PFSK-1 (cell line): ENCODE data around the gene LAYN.
A peak's percentile ranks its signal among the peaks of the same experiment; 100 is the strongest.

ENCODE experiments used
- FOXP2 ChIP-seq: optimal IDR thresholded peaks from 2 replicates; pipeline ENCODE3; 2011; ENCODE audit warnings: borderline replicate concordance, control low read depth, inconsistent platforms; ENCODE audit not compliant: insufficient read depth; ENCODE audit errors: extremely low read length, extremely low read depth
- POLR2AphosphoS5 ChIP-seq: IDR thresholded peaks from 2 replicates; pipeline ENCODE4 v1.6.1; 2012; ENCODE audit warnings: low read depth, mild to moderate bottlenecking, control low read depth, low read length, moderate library complexity
- SIN3A ChIP-seq: IDR thresholded peaks from 2 replicates; pipeline ENCODE4 v1.6.1; 2012; ENCODE audit warnings: mild to moderate bottlenecking, low read length, moderate library complexity, borderline replicate concordance; ENCODE audit not compliant: insufficient read depth
- TAF1 ChIP-seq: IDR thresholded peaks from 2 replicates; pipeline ENCODE4 v1.6.1; 2012; ENCODE audit warnings: low read length, control low read depth, borderline replicate concordance; ENCODE audit not compliant: insufficient read depth
- TF ChIP-seq, protein P1 (sequence below), 2 experiments: IDR thresholded peaks; 2 replicates each; pipeline versions ENCODE4 v1.6.1 to v1.8.0; 2011 to 2012; ENCODE audit warnings: low read depth in 2 of 2, low read length in 2 of 2, control low read depth in 1 of 2, inconsistent platforms in 1 of 2, mild to moderate bottlenecking in 1 of 2, moderate library complexity in 1 of 2; ENCODE audit not compliant: insufficient read depth in 1 of 2

The LAYN gene

DNA sequence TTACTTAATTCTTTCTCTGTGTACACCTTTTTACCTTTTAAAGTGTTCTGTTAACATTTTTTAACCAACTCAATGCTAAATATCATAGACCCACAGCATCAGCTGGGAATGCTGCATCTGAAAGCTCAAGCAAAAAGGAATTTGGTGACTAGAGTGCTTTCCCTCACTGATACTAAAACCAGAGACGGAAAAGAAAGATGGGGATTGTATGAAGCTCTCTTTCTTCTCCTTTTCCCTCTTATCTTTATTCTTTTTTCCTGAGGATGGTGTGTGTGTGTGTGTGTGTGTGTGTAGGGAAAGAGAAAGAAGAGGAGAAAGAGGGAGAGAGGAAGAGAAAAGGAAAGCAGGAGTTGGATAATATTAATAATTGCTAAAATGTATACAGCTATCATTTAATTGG lies 57.6 kb downstream of the LAYN start:
- TF ChIP-seq, protein P1, sequence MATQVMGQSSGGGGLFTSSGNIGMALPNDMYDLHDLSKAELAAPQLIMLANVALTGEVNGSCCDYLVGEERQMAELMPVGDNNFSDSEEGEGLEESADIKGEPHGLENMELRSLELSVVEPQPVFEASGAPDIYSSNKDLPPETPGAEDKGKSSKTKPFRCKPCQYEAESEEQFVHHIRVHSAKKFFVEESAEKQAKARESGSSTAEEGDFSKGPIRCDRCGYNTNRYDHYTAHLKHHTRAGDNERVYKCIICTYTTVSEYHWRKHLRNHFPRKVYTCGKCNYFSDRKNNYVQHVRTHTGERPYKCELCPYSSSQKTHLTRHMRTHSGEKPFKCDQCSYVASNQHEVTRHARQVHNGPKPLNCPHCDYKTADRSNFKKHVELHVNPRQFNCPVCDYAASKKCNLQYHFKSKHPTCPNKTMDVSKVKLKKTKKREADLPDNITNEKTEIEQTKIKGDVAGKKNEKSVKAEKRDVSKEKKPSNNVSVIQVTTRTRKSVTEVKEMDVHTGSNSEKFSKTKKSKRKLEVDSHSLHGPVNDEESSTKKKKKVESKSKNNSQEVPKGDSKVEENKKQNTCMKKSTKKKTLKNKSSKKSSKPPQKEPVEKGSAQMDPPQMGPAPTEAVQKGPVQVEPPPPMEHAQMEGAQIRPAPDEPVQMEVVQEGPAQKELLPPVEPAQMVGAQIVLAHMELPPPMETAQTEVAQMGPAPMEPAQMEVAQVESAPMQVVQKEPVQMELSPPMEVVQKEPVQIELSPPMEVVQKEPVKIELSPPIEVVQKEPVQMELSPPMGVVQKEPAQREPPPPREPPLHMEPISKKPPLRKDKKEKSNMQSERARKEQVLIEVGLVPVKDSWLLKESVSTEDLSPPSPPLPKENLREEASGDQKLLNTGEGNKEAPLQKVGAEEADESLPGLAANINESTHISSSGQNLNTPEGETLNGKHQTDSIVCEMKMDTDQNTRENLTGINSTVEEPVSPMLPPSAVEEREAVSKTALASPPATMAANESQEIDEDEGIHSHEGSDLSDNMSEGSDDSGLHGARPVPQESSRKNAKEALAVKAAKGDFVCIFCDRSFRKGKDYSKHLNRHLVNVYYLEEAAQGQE (IDR thresholded peaks at IDR 0.05; ENCODE audit: insufficient read depth in 1 of 2, low read depth in 2 of 2, low read length in 2 of 2), result no peak
- no peak for TF ChIP-seq TAF1
- TF ChIP-seq SIN3A, result no peak
- TF ChIP-seq POLR2AphosphoS5, result no peak
- TF ChIP-seq FOXP2, result no peak

- no peak for TF ChIP-seq TAF1
- TF ChIP-seq SIN3A, result no peak
- TF ChIP-seq POLR2AphosphoS5, result no peak
- no peak for TF ChIP-seq FOXP2
- TF ChIP-seq, protein P1 (IDR thresholded peaks at IDR 0.05; ENCODE audit: insufficient read depth in 1 of 2, low read depth in 2 of 2, low read length in 2 of 2), result no peak
Observed at GRCh38 chr11:111598559-111598958, 58.0 kb downstream of the LAYN start.

DNA sequence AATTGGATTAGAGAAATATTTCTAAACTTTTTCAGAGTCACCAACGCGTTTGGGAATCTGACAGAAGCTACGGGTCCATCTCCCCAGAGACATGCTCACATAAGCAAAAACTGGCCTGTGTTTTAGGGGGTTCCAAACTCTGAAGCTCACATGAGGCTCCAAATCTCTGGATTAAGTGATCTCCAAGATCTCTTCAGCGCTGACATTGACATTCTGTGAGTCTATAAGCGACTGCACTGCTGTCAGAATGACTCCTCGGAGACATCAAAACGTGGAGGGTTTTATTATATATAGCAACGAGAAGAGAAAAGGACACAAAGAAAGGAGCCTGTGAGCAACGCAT lies 61.1 kb downstream of the LAYN start:
- TF ChIP-seq SIN3A, result no peak
- TF ChIP-seq TAF1, result no peak
- no peak for TF ChIP-seq POLR2AphosphoS5
- TF ChIP-seq FOXP2, result no peak
- TF ChIP-seq, protein P1 (IDR thresholded peaks at IDR 0.05; ENCODE audit: insufficient read depth in 1 of 2, low read depth in 2 of 2, low read length in 2 of 2), result no peak

DNA sequence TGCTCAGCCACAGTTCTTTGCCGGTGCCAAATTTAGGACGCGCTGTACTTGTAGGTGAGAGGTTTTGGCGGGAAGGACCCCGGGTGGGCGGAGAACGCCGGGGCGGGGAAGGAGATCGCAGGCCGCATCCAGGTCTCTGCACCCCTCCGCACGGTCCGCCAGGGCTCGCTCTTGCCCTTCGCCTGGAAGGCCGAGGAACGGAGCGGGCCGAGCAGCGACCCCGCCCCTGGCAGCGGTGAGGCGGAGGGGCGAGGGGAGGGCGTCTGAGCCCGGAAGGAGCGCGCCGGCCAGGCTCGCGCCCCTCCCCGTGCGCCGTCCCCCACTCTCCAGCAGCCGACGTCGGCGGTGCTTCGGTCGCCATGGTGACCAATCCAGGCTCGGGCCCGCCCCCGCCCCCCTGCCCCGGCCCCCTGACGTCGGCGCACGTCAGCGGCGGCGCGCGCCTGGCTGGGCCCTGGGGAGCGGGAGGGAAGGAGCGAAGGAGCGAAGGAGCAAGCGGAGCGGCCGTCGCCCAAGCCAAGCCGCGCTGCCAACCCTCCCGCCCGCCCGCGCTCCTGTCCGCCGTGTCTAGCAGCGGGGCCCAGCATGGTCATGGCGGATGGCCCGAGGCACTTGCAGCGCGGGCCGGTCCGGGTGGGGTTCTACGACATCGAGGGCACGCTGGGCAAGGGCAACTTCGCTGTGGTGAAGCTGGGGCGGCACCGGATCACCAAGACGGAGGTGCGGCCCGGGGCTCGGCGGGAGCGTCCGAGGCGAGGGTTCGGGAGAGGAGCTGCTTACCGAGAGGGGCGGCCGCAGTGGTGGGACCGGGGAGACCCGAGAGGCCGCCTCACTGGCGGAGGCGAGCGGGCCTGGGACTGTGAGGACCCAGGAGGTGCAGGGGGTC lies 61.7 kb downstream of the LAYN start, which contains the start of gene SIK2:
TSS of gene SIK2 (plus strand) at position 471 of the 886 bp plus-strand sequence. CDS start at position 586, 115 bp downstream.
- peak; percentile 95 for TF ChIP-seq FOXP2
- no peak; the same call in 1 of the 2 replicates for TF ChIP-seq TAF1
- TF ChIP-seq, protein P1 (IDR thresholded peaks at IDR 0.05; ENCODE audit: insufficient read depth in 1 of 2, low read depth in 2 of 2, low read length in 2 of 2), result 0 out of 4 replicates have a peak, but pooled peaks of 1 of the 2 experiments have one; percentile 15
- 0 out of 2 replicates have a peak, but pooled peaks have one; percentile 32 for TF ChIP-seq SIN3A
- TF ChIP-seq POLR2AphosphoS5, result peak; percentile 49
